GM19023 (cell line): ENCODE data around the gene FAM217B.

Experiments used
- ATAC-seq: cut with Tn5 transposase; IDR thresholded peaks from one replicate; pipeline ENCODE4 v1.9.1; 2021; ENCODE audit warnings: mild to moderate bottlenecking, moderate library complexity; ENCODE audit not compliant: unreplicated experiment

FAM217B gene

GRCh38 chr20:59972037-59972801, 32.0 kb downstream of the FAM217B start:
- ATAC-seq: no peak

- ATAC-seq: no peak
Observed at GRCh38 chr20:59976156-59976782, 36.1 kb downstream of the FAM217B start.

GRCh38 chr20:59977086-59977485, 36.9 kb downstream of the FAM217B start:
- ATAC-seq: no peak

GRCh38 chr20:59983076-59983475, 42.9 kb downstream of the FAM217B start:
- no peak for ATAC-seq

GRCh38 chr20:59984541-59984940, 44.4 kb downstream of the FAM217B start:
- no peak for ATAC-seq

- ATAC-seq: no peak
Observed at GRCh38 chr20:59985164-59985563, 45.0 kb downstream of the FAM217B start.

GRCh38 chr20:59985864-59986263, 45.7 kb downstream of the FAM217B start:
- ATAC-seq: no peak

- ATAC-seq: no peak
Observed at GRCh38 chr20:59987135-59987534, 46.9 kb downstream of the FAM217B start.

GRCh38 chr20:59988141-59988540, 48.0 kb downstream of the FAM217B start:
- no peak for ATAC-seq

GRCh38 chr20:59992526-59993084, 52.4 kb downstream of the FAM217B start:
- ATAC-seq: no peak

- ATAC-seq: no peak
Observed at GRCh38 chr20:59993736-59994430, 53.7 kb downstream of the FAM217B start.

- ATAC-seq: no peak
Observed at GRCh38 chr20:59994697-59995122, 54.5 kb downstream of the FAM217B start.

- ATAC-seq: no peak
Observed at GRCh38 chr20:59996108-59996507, 55.9 kb downstream of the FAM217B start.

GRCh38 chr20:59997896-59998295, 57.7 kb downstream of the FAM217B start:
- no peak for ATAC-seq
